RWPE2 (cell line): Measurements from ENCODE around the gene SPRR1A.

ENCODE experiments used
- ATAC-seq: fragments of 200-7000 bp; cut with Tn5 transposase; 3 replicates; pipeline ENCODE4 v1.9.1; 2021; ENCODE audit warnings: low read depth
- DNase-seq: peaks from one replicate; pipeline ENCODE4 v3.0.0-alpha.2; 2020; ENCODE audit warnings: low spot score
- H3K27ac ChIP-seq: fragments of 450-650 bp; 2 replicates; pipeline ENCODE4 v1.5.1; 2017; ENCODE audit warnings: mild to moderate bottlenecking; ENCODE audit not compliant: poor library complexity, severe bottlenecking
- H3K27me3 ChIP-seq: fragments of 250-450 bp; sonication (Bioruptor Pico); 2 replicates; pipeline ENCODE4 v1.5.1; 2021; ENCODE audit warnings: mild to moderate bottlenecking, moderate library complexity; ENCODE audit not compliant: insufficient read depth, poor library complexity, severe bottlenecking
- H3K36me3 ChIP-seq: fragments of 250-450 bp; sonication (Bioruptor Pico); 2 replicates; pipeline ENCODE4 v1.5.1; 2020; ENCODE audit warnings: low read depth, mild to moderate bottlenecking, moderate library complexity
- H3K4me1 ChIP-seq: fragments of 250-450 bp; sonication (Bioruptor Pico); 2 replicates; pipeline ENCODE4 v1.5.1; 2021; ENCODE audit warnings: mild to moderate bottlenecking, moderate library complexity; ENCODE audit not compliant: insufficient read depth, poor library complexity, severe bottlenecking
- H3K4me3 ChIP-seq: fragments of 250-450 bp; sonication (Bioruptor Pico); 2 replicates; pipeline ENCODE4 v1.5.1; 2021; ENCODE audit warnings: mild to moderate bottlenecking, moderate library complexity; ENCODE audit not compliant: severe bottlenecking
- H3K9me3 ChIP-seq: fragments of 250-450 bp; sonication (Bioruptor Pico); 2 replicates; pipeline ENCODE4 v1.5.1; 2021; ENCODE audit warnings: mild to moderate bottlenecking, moderate library complexity; ENCODE audit not compliant: severe bottlenecking
- CTCF ChIP-seq: fragments of 450-650 bp; IDR thresholded peaks from one replicate; pipeline ENCODE4 v1.5.1; 2017; ENCODE audit warnings: mild to moderate bottlenecking, moderate library complexity; ENCODE audit not compliant: poor library complexity, severe bottlenecking

Gene SPRR1A

GRCh38 chr1:152954436-152954835 is 29.4 kb upstream of the SPRR1A start:
- DNase-seq: no peak
- ATAC-seq: peak; percentile 90
- H3K27ac ChIP-seq: peak overlapping the region; percentile 89

GRCh38 chr1:152957561-152957960 is 26.3 kb upstream of the SPRR1A start:
- Histone ChIP-seq H3K36me3 (no peaks in the 10 kb centered on the region), H3K4me3 (no peak overlapping the region), H3K4me1 (peaks cover 22% of the 10 kb centered on the region), H3K27ac (no peak overlapping the region), H3K9me3 (no peaks in the 10 kb centered on the region), H3K27me3 (no peaks in the 10 kb centered on the region)
- DNase-seq: no peak
- ATAC-seq: no peak
- TF ChIP-seq CTCF: no peak

More at GRCh38 chr1:152954436-152954835, 29.4 kb upstream of the SPRR1A start:
- H3K27me3 ChIP-seq: no peaks in the 10 kb centered on the region
- TF ChIP-seq CTCF: no peak
- no peaks in the 10 kb centered on the region for H3K9me3 ChIP-seq
- H3K4me3 ChIP-seq: no peak overlapping the region
- H3K4me1 ChIP-seq: peaks cover 22% of the 10 kb centered on the region
- no peaks in the 10 kb centered on the region for H3K36me3 ChIP-seq

GRCh38 chr1:152959273-152959672 is 24.6 kb upstream of the SPRR1A start:
- DNase-seq (no peak), ATAC-seq (no peak)
- Histone ChIP-seq H3K27me3 (no peaks in the 10 kb centered on the region), H3K36me3 (no peaks in the 10 kb centered on the region), H3K4me1 (peaks cover 8% of the 10 kb centered on the region), H3K4me3 (no peak overlapping the region), H3K9me3 (no peaks in the 10 kb centered on the region), H3K27ac (no peak overlapping the region)
- TF ChIP-seq CTCF: no peak

GRCh38 chr1:152959801-152960451 is 24.0 kb upstream of the SPRR1A start:
- no peaks in the 10 kb centered on the region for H3K27me3 ChIP-seq
- DNase-seq: no peak
- H3K4me3 ChIP-seq: no peak overlapping the region
- no peaks in the 10 kb centered on the region for H3K9me3 ChIP-seq
- peaks cover 1% of the 10 kb centered on the region for H3K4me1 ChIP-seq
- H3K27ac ChIP-seq: no peak overlapping the region
- no peak for ATAC-seq
- no peaks in the 10 kb centered on the region for H3K36me3 ChIP-seq
- TF ChIP-seq CTCF: no peak

GRCh38 chr1:152960452-152961044 is 23.3 kb upstream of the SPRR1A start:
- TF ChIP-seq CTCF: no peak
- no peaks in the 10 kb centered on the region for H3K36me3 ChIP-seq
- H3K27ac ChIP-seq: no peak overlapping the region
- DNase-seq (no peak), ATAC-seq (no peak)
- no peak overlapping the region for H3K4me3 ChIP-seq
- H3K4me1 ChIP-seq: no peaks in the 10 kb centered on the region
- no peaks in the 10 kb centered on the region for H3K9me3 ChIP-seq
- no peaks in the 10 kb centered on the region for H3K27me3 ChIP-seq
